ENCODE results near the gene SYVN1.

SYVN1 gene

GRCh38 chr11:65112546-65113360, 21.6 kb downstream of the SYVN1 start:
- DNase-seq (ENCODE audit: low spot score), result peak; percentile 77

- DNase-seq (ENCODE audit: low spot score), result peak; percentile 94
Measured at GRCh38 chr11:65111744-65112545, 22.4 kb downstream of the SYVN1 start, which contains the start of gene TM7SF2. TSS of gene TM7SF2 (plus strand) at chr11:65111872. CDS start at chr11:65112016, 144 bp downstream.

GRCh38 chr11:65111159-65111743, 23.1 kb downstream of the SYVN1 start:
- DNase-seq (ENCODE audit: low spot score), result no peak

GRCh38 chr11:65110354-65110861, 23.9 kb downstream of the SYVN1 start:
- peak; percentile 96 for DNase-seq (ENCODE audit: low spot score)

GRCh38 chr11:65109231-65110198, 24.8 kb downstream of the SYVN1 start:
- DNase-seq (ENCODE audit: low spot score), result no peak

GRCh38 chr11:65108469-65109123, 25.7 kb downstream of the SYVN1 start:
- DNase-seq (ENCODE audit: low spot score), result no peak

GRCh38 chr11:65107751-65108468, 26.4 kb downstream of the SYVN1 start:
- no peak for DNase-seq (ENCODE audit: low spot score)

GRCh38 chr11:65107078-65107477, 27.2 kb downstream of the SYVN1 start:
- DNase-seq (ENCODE audit: low spot score), result no peak

GRCh38 chr11:65104628-65105027, 29.7 kb downstream of the SYVN1 start:
- no peak for DNase-seq (ENCODE audit: low spot score)

GRCh38 chr11:65103476-65103875, 30.8 kb downstream of the SYVN1 start:
- no peak for DNase-seq (ENCODE audit: low spot score)

GRCh38 chr11:65102142-65103095, 31.9 kb downstream of the SYVN1 start:
- DNase-seq (ENCODE audit: low spot score), result no peak

GRCh38 chr11:65100674-65101350, 33.5 kb downstream of the SYVN1 start:
- no peak for DNase-seq (ENCODE audit: low spot score)

- DNase-seq (ENCODE audit: low spot score), result no peak
Measured at GRCh38 chr11:65096926-65097325, 37.4 kb downstream of the SYVN1 start.

GRCh38 chr11:65095974-65096806, 38.1 kb downstream of the SYVN1 start, which contains the start of gene VPS51:
TSS of gene VPS51 (plus strand) at chr11:65096214. CDS start at chr11:65096251, 37 bp downstream.
- DNase-seq (ENCODE audit: low spot score), result peak; percentile 88

GRCh38 chr11:65095427-65095826, 38.9 kb downstream of the SYVN1 start:
- DNase-seq (ENCODE audit: low spot score), result no peak

GRCh38 chr11:65090628-65091027, 43.7 kb downstream of the SYVN1 start:
- no peak for DNase-seq (ENCODE audit: low spot score)

GRCh38 chr11:65089621-65090020, 44.7 kb downstream of the SYVN1 start:
- DNase-seq (ENCODE audit: low spot score), result no peak
